DND-41 (cell line): ENCODE measurements around the gene SYCN.

ENCODE experiments used
- EZH2 ChIP-seq: IDR thresholded peaks from 3 replicates; pipeline ENCODE4 v1.6.1; 2012; ENCODE audit warnings: borderline replicate concordance, low read depth, mild to moderate bottlenecking, moderate library complexity, low read length, inconsistent platforms; ENCODE audit not compliant: severe bottlenecking
- TF ChIP-seq, protein P1 (sequence below): IDR thresholded peaks from 2 replicates; pipeline ENCODE4 v1.5.1; 2012; ENCODE audit warnings: borderline replicate concordance, low read length, moderate library complexity, mild to moderate bottlenecking; ENCODE audit not compliant: poor library complexity, severe bottlenecking; ENCODE audit errors: extremely low read depth

DNA sequence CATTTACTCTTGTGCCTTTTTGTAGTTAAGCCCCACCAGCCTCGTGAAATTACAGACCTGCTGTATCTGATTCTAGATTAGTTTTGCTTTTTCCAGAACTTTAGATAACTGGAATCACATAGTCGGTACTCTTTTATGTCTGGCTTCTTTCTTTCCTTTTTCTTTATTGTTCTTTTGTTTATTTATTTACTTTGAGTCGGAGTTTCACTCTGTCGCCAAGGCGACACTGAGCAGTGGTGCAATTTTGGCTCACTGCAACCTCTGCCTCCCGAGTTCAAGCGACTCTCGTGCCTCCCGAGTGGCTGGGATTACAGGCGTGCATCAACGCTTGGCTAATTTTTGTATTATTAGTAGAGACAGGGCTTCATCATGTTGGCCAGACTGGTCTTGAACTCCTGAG lies 13.3 kb downstream of the SYCN start:
- TF ChIP-seq, protein P1, sequence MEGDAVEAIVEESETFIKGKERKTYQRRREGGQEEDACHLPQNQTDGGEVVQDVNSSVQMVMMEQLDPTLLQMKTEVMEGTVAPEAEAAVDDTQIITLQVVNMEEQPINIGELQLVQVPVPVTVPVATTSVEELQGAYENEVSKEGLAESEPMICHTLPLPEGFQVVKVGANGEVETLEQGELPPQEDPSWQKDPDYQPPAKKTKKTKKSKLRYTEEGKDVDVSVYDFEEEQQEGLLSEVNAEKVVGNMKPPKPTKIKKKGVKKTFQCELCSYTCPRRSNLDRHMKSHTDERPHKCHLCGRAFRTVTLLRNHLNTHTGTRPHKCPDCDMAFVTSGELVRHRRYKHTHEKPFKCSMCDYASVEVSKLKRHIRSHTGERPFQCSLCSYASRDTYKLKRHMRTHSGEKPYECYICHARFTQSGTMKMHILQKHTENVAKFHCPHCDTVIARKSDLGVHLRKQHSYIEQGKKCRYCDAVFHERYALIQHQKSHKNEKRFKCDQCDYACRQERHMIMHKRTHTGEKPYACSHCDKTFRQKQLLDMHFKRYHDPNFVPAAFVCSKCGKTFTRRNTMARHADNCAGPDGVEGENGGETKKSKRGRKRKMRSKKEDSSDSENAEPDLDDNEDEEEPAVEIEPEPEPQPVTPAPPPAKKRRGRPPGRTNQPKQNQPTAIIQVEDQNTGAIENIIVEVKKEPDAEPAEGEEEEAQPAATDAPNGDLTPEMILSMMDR = no peak
- TF ChIP-seq EZH2 = no peak
